ENCODE measurements around the gene LRRN4CL.
"Not testable (repeated sequence)": the region's sequence is repeated elsewhere in the genome, so short reads cannot be mapped to it uniquely, and the experiment has no call there.

The LRRN4CL gene

GRCh38 chr11:62675415-62675814 is 13.9 kb downstream of the LRRN4CL start:
- not testable (repeated sequence) for DNase-seq

DNA sequence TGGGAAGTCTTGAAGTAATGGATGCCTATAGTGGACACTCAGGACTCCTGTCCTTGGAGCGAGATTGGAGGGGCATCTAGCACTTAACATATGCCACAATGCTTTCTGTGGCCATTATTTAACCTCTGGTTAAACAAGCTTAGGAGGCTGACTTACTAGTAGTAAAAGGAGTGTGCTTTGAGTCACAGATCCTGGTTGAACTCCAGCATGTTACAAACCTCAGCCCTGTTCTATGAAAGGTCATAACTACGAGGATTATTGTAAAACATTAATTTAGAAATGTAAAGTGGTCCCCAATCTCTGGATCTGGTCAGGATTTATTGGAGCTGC is 16.2 kb downstream of the LRRN4CL start:
- no peak for DNase-seq

- peak; percentile 65 for DNase-seq
These were observed 17.5 kb downstream of the LRRN4CL start, which contains the start of the genes LBHD1 and UQCC3 for GRCh38 chr11:62671608-62672389. Gene LBHD1, minus strand, starts transcription at chr11:62672267. Its CDS starts 2,236 bp downstream, at chr11:62670031. Gene UQCC3, plus strand, starts transcription at chr11:62671673. Its CDS starts 73 bp downstream, at chr11:62671746.

GRCh38 chr11:62671236-62671607 is 18.1 kb downstream of the LRRN4CL start:
- no peak for DNase-seq

GRCh38 chr11:62669420-62670161 is 19.7 kb downstream of the LRRN4CL start:
- DNase-seq, result no peak

- DNase-seq, result no peak
These were observed 21.9 kb downstream of the LRRN4CL start for GRCh38 chr11:62667460-62667859.

DNA sequence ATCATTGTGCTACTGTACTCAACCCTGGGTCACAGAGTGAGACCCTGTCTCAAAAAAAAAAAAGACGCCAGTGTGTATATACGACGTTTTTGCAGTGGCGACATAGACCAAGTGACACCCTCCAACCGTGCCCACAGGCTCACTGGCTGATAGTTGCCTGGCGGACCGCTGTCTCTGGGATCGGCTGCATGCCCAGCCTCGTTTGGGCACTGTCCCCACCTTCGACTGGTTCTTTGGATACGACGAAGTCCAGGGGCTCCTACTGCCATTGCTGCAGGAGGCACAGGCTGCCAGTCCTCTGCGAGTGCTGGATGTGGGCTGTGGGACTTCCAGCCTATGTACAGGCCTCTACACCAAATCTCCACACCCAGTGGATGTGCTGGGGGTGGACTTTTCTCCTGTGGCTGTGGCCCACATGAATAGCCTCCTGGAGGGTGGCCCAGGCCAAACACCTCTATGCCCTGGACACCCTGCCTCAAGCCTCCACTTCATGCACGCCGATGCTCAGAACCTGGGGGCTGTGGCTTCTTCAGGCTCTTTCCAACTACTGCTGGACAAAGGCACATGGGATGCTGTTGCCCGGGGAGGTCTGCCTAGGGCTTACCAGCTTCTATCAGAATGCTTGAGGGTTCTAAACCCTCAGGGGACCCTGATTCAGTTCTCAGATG is 22.9 kb downstream of the LRRN4CL start:
- no peak for DNase-seq

- no peak for DNase-seq
These were observed 23.6 kb downstream of the LRRN4CL start for GRCh38 chr11:62665599-62666258.

DNA sequence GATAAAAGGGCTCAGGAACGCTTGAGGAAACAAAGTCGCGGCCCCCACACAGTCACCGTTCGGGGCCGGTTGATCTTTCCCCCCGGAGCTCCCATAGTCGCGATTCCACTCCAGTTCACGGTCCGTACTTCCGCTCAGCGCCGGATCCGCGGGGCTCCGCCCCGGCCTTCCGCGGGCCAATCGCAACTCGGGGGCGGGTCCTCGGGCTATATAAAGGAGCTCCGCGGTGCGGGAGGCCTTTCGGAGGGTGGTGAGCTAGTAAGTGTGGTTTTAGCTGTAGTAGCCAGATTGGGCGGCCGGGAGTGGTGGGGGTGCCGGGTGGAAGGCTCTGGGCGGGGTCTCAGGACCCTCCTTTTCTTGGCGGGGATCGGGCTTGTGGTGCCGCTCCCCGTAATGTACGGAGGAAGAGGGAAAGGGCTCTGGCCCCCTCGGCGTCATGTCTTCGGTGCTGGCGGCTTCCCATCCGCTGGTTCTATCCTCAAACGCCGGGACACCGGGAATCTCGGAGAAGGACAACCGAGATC is 24.2 kb downstream of the LRRN4CL start, which contains the start of the genes C11orf98 and CSKMT:
Gene C11orf98 (minus strand): TSS at position 136 of the 524 bp plus-strand sequence. CDS start 41 bp downstream, at position 95.
Gene CSKMT (plus strand): TSS at position 238 of the 524 bp plus-strand sequence. CDS start 568 bp downstream, outside the sequence.
- peak; percentile 88 for DNase-seq

GRCh38 chr11:62664405-62665074 is 24.8 kb downstream of the LRRN4CL start:
- no peak for DNase-seq

- DNase-seq, result no peak
These were observed 32.4 kb downstream of the LRRN4CL start for GRCh38 chr11:62656796-62657429.

- no peak for DNase-seq
These were observed 35.0 kb downstream of the LRRN4CL start for GRCh38 chr11:62654297-62654696.

DNA sequence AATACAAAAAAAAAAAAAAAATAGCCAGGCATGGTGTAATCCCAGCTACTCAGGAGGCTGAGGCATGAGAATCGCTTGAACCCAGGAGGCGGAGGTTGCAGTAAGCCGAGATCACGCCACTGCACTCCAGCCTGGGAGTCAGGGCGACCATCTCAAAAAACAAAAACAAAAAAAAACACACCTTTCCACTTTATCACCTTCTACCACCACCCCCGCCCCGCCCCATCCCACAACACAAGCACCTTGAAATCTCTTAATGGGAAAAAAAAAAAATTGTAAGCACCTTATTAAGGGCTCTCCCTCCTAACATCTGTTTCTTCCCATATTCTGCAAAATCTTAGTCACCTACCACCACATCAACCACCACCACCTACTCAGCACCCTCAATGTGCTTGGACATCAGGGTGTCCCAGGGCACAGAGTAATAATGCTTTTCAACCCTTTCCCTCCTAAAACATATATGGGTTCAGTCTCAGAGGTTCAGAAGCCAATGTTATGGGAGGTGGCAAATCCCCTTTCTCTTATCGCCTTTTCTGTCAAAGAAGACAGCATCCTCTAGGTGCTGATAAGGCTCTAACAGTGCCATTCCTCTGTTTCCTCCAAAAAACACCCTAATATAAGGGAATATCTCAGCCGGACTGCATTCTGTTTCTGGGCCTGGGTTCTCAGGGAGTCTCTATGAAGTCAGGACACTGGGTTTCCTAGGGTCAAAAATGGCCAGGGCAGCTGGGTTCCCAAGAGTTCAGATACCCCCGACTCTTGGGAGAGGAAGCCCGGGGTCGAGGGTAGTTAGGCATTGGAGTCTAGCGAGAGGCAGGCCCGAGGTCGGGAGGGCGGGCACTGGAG is 36.9 kb downstream of the LRRN4CL start:
- no peak for DNase-seq

DNA sequence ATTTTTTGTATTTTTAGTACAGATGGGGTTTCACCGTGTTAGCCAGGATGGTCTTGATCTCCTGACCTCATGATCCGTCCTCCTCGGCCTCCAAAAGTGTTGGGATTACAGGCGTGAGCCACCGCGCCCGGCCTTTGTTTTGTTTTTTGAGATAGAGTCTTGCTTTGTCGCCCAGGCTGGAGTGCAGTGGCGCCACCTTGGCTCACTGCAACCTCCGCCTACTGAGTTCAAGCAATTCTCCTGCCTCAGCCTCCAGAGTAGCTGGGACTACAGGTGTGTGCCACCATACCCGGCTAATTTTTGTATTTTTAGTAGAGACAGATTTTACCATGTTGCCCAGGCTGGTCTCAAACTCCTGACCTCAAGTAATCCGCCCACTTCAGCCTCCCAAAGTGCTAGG is 39.0 kb downstream of the LRRN4CL start:
- DNase-seq, result not testable (repeated sequence)

GRCh38 chr11:62649486-62649885 is 39.8 kb downstream of the LRRN4CL start:
- DNase-seq, result no peak

GRCh38 chr11:62648967-62649364 is 40.4 kb downstream of the LRRN4CL start:
- DNase-seq, result no peak

DNA sequence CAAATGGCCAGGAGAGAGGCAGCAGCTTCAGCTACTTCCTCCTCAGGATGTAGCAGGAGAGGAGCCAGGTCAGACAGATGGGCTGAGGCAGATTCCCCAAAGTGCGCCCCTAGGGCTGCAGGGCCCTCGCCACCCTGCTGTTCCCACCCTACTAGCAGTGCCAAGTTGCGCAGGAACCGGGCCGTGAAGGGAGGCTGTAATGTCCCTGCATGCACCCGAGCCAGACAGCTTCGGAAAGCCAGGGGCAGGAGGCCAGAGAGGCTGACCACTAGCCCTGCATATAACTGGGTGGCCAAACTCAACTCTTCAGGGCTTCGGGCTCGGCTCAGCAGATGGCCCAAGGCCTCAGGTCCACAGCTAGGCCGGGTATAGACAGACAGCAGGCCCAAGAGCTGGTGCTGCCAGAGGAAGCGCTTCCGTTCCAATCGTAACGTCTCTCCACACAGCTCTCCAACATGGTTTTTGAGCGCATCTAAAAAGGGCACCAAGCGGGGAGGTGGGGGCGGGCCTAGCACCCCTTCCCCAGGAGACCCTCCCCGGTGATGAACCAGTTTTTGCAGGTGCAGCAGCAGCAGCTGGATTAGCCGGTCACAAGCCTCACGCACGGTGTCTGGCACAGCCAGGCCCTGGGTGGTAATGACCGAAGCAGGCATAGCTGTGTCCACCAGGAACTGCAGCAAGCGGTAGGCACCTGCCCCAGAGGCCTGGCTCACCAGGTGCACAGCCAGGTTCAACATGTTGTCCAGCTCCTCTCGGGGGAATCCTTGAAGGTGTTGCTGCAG is 41.0 kb downstream of the LRRN4CL start:
- no peak for DNase-seq

DNA sequence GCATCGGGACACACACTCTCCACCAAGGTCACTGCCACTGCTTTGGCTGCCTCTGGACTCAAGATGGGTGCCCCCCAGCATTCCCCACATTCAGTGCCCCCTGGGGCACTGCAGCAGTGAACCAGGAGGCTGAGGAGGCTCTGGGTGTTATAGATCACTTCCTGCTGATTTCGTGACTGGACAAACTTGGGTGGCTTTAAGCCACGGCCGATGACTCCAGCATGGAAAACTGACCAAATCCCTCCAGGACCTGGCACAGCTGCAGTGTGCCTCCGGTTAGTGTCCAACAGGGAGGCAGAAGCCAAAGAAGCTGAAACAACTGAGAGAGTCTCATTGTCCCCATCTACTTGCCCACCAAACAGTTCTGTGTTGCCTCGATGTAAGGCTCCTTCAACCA is 41.7 kb downstream of the LRRN4CL start:
- no peak for DNase-seq

- DNase-seq, result no peak
These were observed 42.3 kb downstream of the LRRN4CL start for GRCh38 chr11:62646825-62647608.
